Fibroblast of lung (primary cell): ENCODE measurements around the gene LAMC3.

Source experiments
- EZH2 ChIP-seq: IDR thresholded peaks from 2 replicates; pipeline ENCODE4 v1.5.1; 2012; ENCODE audit warnings: low read length, control low read depth, mild to moderate bottlenecking; ENCODE audit errors: missing control alignments
- TF ChIP-seq, protein P1 (sequence below), 2 donors: IDR thresholded peaks in 1 of 2; conservative IDR thresholded peaks in 1 of 2; 1 replicate in 1 of 2; 2 replicates in 1 of 2; pipeline ENCODE4 v1.5.1; 2011 to 2012; ENCODE audit warnings: low read length in 2 of 2, control low read depth in 1 of 2, inconsistent platforms in 1 of 2, low read depth in 1 of 2, mild to moderate bottlenecking in 1 of 2

GRCh38 chr9:131096269-131097125 lies 87.5 kb downstream of the LAMC3 start, which contains the start of gene AIF1L:
- TF ChIP-seq, protein P1, sequence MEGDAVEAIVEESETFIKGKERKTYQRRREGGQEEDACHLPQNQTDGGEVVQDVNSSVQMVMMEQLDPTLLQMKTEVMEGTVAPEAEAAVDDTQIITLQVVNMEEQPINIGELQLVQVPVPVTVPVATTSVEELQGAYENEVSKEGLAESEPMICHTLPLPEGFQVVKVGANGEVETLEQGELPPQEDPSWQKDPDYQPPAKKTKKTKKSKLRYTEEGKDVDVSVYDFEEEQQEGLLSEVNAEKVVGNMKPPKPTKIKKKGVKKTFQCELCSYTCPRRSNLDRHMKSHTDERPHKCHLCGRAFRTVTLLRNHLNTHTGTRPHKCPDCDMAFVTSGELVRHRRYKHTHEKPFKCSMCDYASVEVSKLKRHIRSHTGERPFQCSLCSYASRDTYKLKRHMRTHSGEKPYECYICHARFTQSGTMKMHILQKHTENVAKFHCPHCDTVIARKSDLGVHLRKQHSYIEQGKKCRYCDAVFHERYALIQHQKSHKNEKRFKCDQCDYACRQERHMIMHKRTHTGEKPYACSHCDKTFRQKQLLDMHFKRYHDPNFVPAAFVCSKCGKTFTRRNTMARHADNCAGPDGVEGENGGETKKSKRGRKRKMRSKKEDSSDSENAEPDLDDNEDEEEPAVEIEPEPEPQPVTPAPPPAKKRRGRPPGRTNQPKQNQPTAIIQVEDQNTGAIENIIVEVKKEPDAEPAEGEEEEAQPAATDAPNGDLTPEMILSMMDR (conservative IDR thresholded peaks at IDR 0.05 in 1 of 2, IDR thresholded peaks at IDR 0.05 in 1 of 2; ENCODE audit: low read depth in 1 of 2, low read length in 2 of 2), result no peak
- TF ChIP-seq EZH2, result peak; percentile 96
